ENCODE data around the gene ARHGDIG.

The ARHGDIG gene

DNA sequence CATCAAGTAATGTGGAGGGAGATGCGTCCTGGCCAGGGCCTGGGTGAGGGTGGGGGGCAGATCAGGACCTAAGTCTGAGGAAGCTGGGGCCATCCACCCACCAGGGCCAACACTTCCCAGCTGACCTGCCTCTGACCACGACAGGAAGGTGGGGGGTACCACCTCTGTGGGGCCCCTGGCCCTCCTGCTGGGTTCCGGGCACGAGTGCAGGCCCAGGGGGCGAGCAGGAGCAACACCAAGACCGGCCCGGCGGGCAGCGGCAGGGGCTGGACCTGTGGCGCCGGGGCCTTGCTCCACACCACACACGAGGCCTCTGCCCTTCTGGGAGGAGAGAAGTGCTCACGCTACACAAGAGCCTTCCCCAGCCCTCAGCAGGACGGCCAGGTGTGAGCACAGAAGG, 15.9 kb downstream of the ARHGDIG start:
- no peak for DNase-seq (ENCODE audit: low read depth, low spot score)
- Histone ChIP-seq H3K9ac (ENCODE audit: insufficient read length, low read depth) (no peak overlapping the region), H3K4me3 (ENCODE audit: insufficient read length, low read depth) (no peak overlapping the region), H3K36me3 (ENCODE audit: insufficient read depth, insufficient read length, low read length) (peaks cover 68% of the 10 kb centered on the region), H3K27me3 (ENCODE audit: insufficient read depth, insufficient read length) (no peaks in the 10 kb centered on the region), H3K4me1 (ENCODE audit: insufficient read depth, insufficient read length) (no peaks in the 10 kb centered on the region), H3K9me3 (ENCODE audit: insufficient read depth, low read length) (no peaks in the 10 kb centered on the region)
- TF ChIP-seq YY1 (IDR thresholded peaks at IDR 0.05; ENCODE audit: insufficient read depth, insufficient read length) (no peak), ZNF274 (IDR thresholded peaks at IDR 0.05; ENCODE audit: low read depth, low read length) (no peak), SUZ12 (IDR thresholded peaks at IDR 0.05; ENCODE audit: extremely low read depth, insufficient read depth, insufficient read length) (no peak)

DNA sequence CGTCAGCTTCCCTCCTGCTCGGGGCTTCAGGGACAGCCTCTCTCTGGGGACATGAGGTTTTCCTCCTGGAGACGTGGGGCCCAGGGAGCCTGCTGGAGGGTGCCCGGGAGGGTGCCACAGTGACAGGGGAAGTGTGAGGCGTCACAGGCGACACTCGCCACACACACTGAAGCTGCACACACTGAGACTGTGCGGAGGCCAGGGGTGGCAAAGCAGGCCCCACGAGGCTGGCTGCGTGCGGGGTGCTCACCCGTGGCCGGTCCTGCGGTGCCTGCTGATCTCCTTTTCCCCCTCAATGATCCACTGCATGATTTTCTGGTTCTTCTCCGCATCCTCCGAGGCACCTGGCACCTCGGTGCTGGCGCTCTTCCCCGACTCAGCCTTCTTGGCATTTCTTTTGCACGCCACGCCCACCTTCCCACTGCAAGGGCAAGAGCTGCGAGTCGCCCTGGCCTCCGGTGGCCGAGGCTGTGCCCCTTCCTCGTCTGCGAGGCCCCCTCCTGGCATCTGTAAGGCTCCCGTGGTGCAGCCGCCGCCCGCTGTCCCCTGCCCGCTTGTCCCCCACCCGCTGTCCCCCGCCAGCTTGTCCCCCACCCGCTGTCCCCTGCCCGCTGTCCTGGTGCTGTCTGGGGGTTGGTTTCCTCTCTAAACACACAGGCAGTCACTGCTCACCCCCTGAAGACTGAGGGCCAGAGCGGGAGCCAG, 16.6 kb downstream of the ARHGDIG start:
- Histone ChIP-seq H3K4me3 (ENCODE audit: insufficient read length, low read depth) (no peak overlapping the region), H3K36me3 (ENCODE audit: insufficient read depth, insufficient read length, low read length) (peaks cover 68% of the 10 kb centered on the region), H3K4me1 (ENCODE audit: insufficient read depth, insufficient read length) (no peaks in the 10 kb centered on the region), H3K27me3 (ENCODE audit: insufficient read depth, insufficient read length) (no peaks in the 10 kb centered on the region), H3K9ac (ENCODE audit: insufficient read length, low read depth) (no peak overlapping the region), H3K9me3 (ENCODE audit: insufficient read depth, low read length) (no peaks in the 10 kb centered on the region)
- TF ChIP-seq SUZ12 (IDR thresholded peaks at IDR 0.05; ENCODE audit: extremely low read depth, insufficient read depth, insufficient read length) = no peak
- no peak for TF ChIP-seq YY1 (IDR thresholded peaks at IDR 0.05; ENCODE audit: insufficient read depth, insufficient read length)
- no peak for TF ChIP-seq ZNF274 (IDR thresholded peaks at IDR 0.05; ENCODE audit: low read depth, low read length)
- no peak for DNase-seq (ENCODE audit: low read depth, low spot score)

DNA sequence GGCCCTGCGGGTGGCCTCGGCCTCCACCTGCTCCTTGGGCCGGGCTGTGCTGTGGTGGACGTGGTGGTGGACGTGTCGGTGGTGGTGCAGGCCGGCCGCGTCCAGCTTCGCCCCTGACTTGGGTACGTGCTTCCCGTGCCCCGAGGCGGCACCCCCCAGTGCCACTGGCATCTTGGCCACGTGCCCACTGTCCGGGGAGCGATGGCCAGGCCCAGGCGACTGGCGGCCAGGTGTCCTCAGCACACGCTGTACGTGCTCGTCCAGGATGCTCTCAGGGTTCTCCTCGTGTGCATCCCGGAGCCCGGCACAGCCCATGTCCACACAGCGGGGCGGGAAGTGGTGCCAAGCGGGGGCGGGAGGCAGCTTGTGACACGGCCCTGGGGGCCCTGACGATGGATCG, 17.4 kb downstream of the ARHGDIG start:
- no peak overlapping the region for H3K4me3 ChIP-seq (ENCODE audit: insufficient read length, low read depth)
- H3K4me1 ChIP-seq (ENCODE audit: insufficient read depth, insufficient read length) = no peaks in the 10 kb centered on the region
- H3K36me3 ChIP-seq (ENCODE audit: insufficient read depth, insufficient read length, low read length) = peaks cover 68% of the 10 kb centered on the region
- TF ChIP-seq ZNF274 (IDR thresholded peaks at IDR 0.05; ENCODE audit: low read depth, low read length) (no peak), SUZ12 (IDR thresholded peaks at IDR 0.05; ENCODE audit: extremely low read depth, insufficient read depth, insufficient read length) (no peak), YY1 (IDR thresholded peaks at IDR 0.05; ENCODE audit: insufficient read depth, insufficient read length) (no peak)
- DNase-seq (ENCODE audit: low read depth, low spot score) = no peak
- no peak overlapping the region for H3K9ac ChIP-seq (ENCODE audit: insufficient read length, low read depth)
- H3K9me3 ChIP-seq (ENCODE audit: insufficient read depth, low read length) = no peaks in the 10 kb centered on the region
- no peaks in the 10 kb centered on the region for H3K27me3 ChIP-seq (ENCODE audit: insufficient read depth, insufficient read length)

DNA sequence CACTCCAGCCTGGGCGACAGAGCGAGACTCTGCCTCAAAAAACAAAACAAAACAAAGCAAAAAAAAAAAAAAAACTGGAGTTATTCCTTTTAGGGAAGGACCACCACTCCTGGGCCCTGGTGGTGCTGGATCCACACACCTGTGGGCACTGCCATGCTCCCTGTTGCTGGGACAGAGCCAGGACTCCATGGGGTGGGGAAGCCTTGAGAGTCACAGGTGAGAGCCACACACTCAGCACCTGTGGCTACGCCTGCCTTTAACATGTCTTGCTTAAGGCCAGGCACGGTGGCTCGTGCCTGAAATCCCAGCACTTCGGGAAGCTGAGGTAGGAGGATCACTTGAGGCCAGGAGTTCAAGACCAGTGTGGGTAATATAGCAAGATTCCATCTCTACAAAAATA, 20.8 kb downstream of the ARHGDIG start:
- Histone ChIP-seq H3K4me3 (ENCODE audit: insufficient read length, low read depth) (no peak overlapping the region), H3K9ac (ENCODE audit: insufficient read length, low read depth) (no peak overlapping the region), H3K36me3 (ENCODE audit: insufficient read depth, insufficient read length, low read length) (peaks cover 73% of the 10 kb centered on the region)

DNA sequence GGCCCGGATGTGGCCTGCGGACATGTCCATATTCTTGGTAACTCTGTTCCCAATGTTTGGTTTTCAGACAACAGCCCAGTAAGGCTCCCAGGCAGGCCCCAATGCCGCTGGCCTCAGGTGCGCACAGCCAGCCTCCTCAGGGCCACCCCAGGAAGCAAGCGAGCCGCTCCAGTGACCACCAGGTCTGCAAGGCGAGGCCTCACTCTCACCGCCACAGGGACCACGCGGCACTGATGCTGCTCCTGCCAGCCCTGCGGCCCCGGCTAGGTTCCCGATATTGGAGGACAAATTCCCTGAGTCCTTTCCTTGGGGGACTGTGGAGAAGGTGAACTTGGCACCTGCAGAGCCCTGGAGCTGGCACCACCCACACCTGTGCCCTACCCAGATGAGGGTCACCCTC, 21.6 kb downstream of the ARHGDIG start:
- H3K36me3 ChIP-seq (ENCODE audit: insufficient read depth, insufficient read length, low read length) = peaks cover 73% of the 10 kb centered on the region
- no peaks in the 10 kb centered on the region for H3K4me1 ChIP-seq (ENCODE audit: insufficient read depth, insufficient read length)
- H3K4me3 ChIP-seq (ENCODE audit: insufficient read length, low read depth) = no peak overlapping the region
- H3K9me3 ChIP-seq (ENCODE audit: insufficient read depth, low read length) = no peaks in the 10 kb centered on the region
- H3K27me3 ChIP-seq (ENCODE audit: insufficient read depth, insufficient read length) = no peaks in the 10 kb centered on the region
- TF ChIP-seq SUZ12 (IDR thresholded peaks at IDR 0.05; ENCODE audit: extremely low read depth, insufficient read depth, insufficient read length) (no peak), YY1 (IDR thresholded peaks at IDR 0.05; ENCODE audit: insufficient read depth, insufficient read length) (no peak), ZNF274 (IDR thresholded peaks at IDR 0.05; ENCODE audit: low read depth, low read length) (no peak)
- DNase-seq (ENCODE audit: low read depth, low spot score) = no peak
- H3K9ac ChIP-seq (ENCODE audit: insufficient read length, low read depth) = no peak overlapping the region

More for the DNA sequence above, 20.8 kb downstream of the ARHGDIG start:
- TF ChIP-seq SUZ12 (IDR thresholded peaks at IDR 0.05; ENCODE audit: extremely low read depth, insufficient read depth, insufficient read length) (no peak), YY1 (IDR thresholded peaks at IDR 0.05; ENCODE audit: insufficient read depth, insufficient read length) (no peak), ZNF274 (IDR thresholded peaks at IDR 0.05; ENCODE audit: low read depth, low read length) (no peak)
- H3K27me3 ChIP-seq (ENCODE audit: insufficient read depth, insufficient read length) = no peaks in the 10 kb centered on the region
- H3K4me1 ChIP-seq (ENCODE audit: insufficient read depth, insufficient read length) = no peaks in the 10 kb centered on the region
- H3K9me3 ChIP-seq (ENCODE audit: insufficient read depth, low read length) = no peaks in the 10 kb centered on the region
- DNase-seq (ENCODE audit: low read depth, low spot score) = no peak

DNA sequence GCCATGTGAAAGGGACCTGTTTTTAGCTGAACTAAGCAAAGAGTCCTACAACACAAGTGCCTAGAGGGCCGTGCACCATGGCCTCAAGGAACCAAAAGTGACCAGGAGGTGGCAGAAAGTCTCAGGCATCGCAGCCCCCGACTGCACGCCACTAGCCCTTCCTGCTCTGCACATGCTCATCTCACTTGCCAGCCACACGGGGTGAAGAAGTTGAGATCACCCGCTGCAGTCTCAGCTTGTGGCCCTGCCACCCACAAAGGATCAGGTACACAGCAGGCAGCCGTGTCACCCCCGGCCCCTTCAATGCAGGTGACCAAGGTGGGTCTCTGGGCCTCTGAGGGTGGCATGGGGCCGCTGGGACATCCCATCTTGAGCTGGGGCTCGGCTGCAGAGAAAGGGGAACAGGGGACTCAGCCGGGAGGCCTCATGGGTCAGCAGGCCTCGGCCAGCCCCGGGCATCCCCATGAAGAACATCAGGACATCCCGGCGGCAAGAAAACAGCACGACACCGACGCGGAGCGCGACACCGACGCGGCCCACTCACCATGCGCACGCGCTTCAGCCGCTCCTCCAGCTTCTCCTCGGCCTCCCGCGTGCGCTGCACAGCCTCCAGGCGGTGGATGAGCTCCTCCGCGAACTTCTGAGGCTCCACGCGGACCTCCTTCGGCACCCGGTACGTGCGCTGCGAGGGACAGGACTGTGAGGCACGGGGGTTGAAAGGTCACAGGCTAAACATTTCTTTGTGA, 23.5 kb downstream of the ARHGDIG start:
- H3K9ac ChIP-seq (ENCODE audit: insufficient read length, low read depth) = no peak overlapping the region
- H3K36me3 ChIP-seq (ENCODE audit: insufficient read depth, insufficient read length, low read length) = peaks cover 77% of the 10 kb centered on the region
- TF ChIP-seq YY1 (IDR thresholded peaks at IDR 0.05; ENCODE audit: insufficient read depth, insufficient read length) (no peak), SUZ12 (IDR thresholded peaks at IDR 0.05; ENCODE audit: extremely low read depth, insufficient read depth, insufficient read length) (no peak), ZNF274 (IDR thresholded peaks at IDR 0.05; ENCODE audit: low read depth, low read length) (no peak)

DNA sequence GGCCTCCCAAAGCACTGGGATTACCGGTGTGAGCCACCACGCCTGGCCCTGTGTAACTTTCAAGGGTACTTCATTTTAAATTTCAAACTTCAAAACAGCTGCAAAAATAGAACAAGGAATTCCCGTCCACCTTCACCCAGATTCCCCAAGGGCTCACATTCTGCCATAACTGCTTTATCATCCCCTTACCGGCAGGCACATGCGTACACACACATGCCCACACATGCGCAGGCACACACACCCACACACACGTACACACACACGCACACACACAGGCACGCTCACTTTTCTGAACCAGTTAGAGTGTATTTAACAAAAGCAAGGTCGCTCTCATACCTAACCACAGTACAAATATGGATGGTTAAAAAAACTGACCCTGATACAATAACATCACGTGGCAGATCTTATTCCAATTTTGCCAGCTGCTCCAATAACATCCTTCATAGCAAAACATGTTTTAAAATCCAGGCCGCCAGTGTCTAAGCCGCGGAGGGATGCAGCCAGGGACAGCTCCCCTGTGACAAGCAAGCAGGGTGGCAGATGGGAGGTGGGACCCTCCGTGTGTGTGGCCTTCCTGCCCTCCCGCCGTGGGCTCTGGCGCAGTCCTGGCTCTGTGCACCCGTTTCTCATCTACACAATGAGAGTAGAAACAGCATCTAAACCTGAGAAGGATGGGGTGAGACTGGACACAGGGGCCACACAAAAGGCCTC, 25.7 kb downstream of the ARHGDIG start:
- peaks cover 83% of the 10 kb centered on the region for H3K36me3 ChIP-seq (ENCODE audit: insufficient read depth, insufficient read length, low read length)
- TF ChIP-seq SUZ12 (IDR thresholded peaks at IDR 0.05; ENCODE audit: extremely low read depth, insufficient read depth, insufficient read length) (no peak), YY1 (IDR thresholded peaks at IDR 0.05; ENCODE audit: insufficient read depth, insufficient read length) (no peak), ZNF274 (IDR thresholded peaks at IDR 0.05; ENCODE audit: low read depth, low read length) (no peak)
- no peak for DNase-seq (ENCODE audit: low read depth, low spot score)

More for the DNA sequence above, 23.5 kb downstream of the ARHGDIG start:
- H3K9me3 ChIP-seq (ENCODE audit: insufficient read depth, low read length) = no peaks in the 10 kb centered on the region
- H3K4me3 ChIP-seq (ENCODE audit: insufficient read length, low read depth) = no peak overlapping the region
- no peaks in the 10 kb centered on the region for H3K27me3 ChIP-seq (ENCODE audit: insufficient read depth, insufficient read length)
- DNase-seq (ENCODE audit: low read depth, low spot score) = no peak
- H3K4me1 ChIP-seq (ENCODE audit: insufficient read depth, insufficient read length) = no peaks in the 10 kb centered on the region

More for the DNA sequence above, 25.7 kb downstream of the ARHGDIG start:
- Histone ChIP-seq H3K4me3 (ENCODE audit: insufficient read length, low read depth) (no peak overlapping the region), H3K9ac (ENCODE audit: insufficient read length, low read depth) (no peak overlapping the region), H3K9me3 (ENCODE audit: insufficient read depth, low read length) (no peaks in the 10 kb centered on the region), H3K27me3 (ENCODE audit: insufficient read depth, insufficient read length) (no peaks in the 10 kb centered on the region), H3K4me1 (ENCODE audit: insufficient read depth, insufficient read length) (peaks cover 8% of the 10 kb centered on the region)
